ENCODE measurements around the gene UFM1.

Gene UFM1

GRCh38 chr13:38321654-38322053, 28.0 kb upstream of the UFM1 start:
- no peak for TF ChIP-seq CTCF (IDR thresholded peaks at IDR 0.05; ENCODE audit: insufficient read depth, low read depth, low read length, missing control alignments)
- no peak overlapping the region for H3K4me3 ChIP-seq (ENCODE audit: low read length)
- no peak for DNase-seq (ENCODE audit: low read depth)

- TF ChIP-seq CTCF (IDR thresholded peaks at IDR 0.05; ENCODE audit: insufficient read depth, low read depth, low read length, missing control alignments): no peak
- DNase-seq (ENCODE audit: low read depth): no peak
- H3K4me3 ChIP-seq (ENCODE audit: low read length): no peak overlapping the region
These were observed 24.2 kb upstream of the UFM1 start for GRCh38 chr13:38325426-38325825.

DNA sequence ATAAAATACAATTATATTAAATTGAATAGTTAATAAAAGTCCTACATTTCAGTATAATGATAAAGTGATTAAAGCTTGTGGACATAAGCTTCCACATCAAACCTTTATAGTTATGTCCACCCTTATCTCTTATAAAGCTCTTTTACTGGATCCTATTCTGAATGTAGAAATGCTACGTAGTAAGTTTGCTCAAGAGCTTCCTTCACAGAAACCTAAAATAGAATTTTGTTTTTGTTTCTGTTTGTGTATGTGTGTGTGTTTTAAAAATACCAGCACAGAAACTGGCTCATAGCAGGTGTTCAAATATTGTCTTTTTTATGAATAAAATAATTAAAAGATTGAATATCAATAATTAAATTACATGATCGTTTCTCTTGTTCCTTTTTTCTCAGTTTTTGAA, 21.0 kb upstream of the UFM1 start:
- no peak for DNase-seq (ENCODE audit: low read depth)
- no peak for TF ChIP-seq CTCF (IDR thresholded peaks at IDR 0.05; ENCODE audit: insufficient read depth, low read depth, low read length, missing control alignments)
- no peak overlapping the region for H3K4me3 ChIP-seq (ENCODE audit: low read length)

- no peak overlapping the region for H3K4me3 ChIP-seq (ENCODE audit: low read length)
- TF ChIP-seq CTCF (IDR thresholded peaks at IDR 0.05; ENCODE audit: insufficient read depth, low read depth, low read length, missing control alignments): no peak
- no peak for DNase-seq (ENCODE audit: low read depth)
These were observed 14.8 kb upstream of the UFM1 start for GRCh38 chr13:38334845-38335244.

GRCh38 chr13:38338089-38338488, 11.6 kb upstream of the UFM1 start:
- DNase-seq (ENCODE audit: low read depth): no peak
- no peak for TF ChIP-seq CTCF (IDR thresholded peaks at IDR 0.05; ENCODE audit: insufficient read depth, low read depth, low read length, missing control alignments)
- H3K4me3 ChIP-seq (ENCODE audit: low read length): no peak overlapping the region

- no peak for DNase-seq (ENCODE audit: low read depth)
- no peak for TF ChIP-seq CTCF (IDR thresholded peaks at IDR 0.05; ENCODE audit: insufficient read depth, low read depth, low read length, missing control alignments)
These were observed 9.0 kb upstream of the UFM1 start for GRCh38 chr13:38340624-38341023.

GRCh38 chr13:38341149-38341692, 8.4 kb upstream of the UFM1 start:
- H3K4me3 ChIP-seq (ENCODE audit: low read length): no peak overlapping the region
- TF ChIP-seq CTCF (IDR thresholded peaks at IDR 0.05; ENCODE audit: insufficient read depth, low read depth, low read length, missing control alignments): no peak
- no peak for DNase-seq (ENCODE audit: low read depth)

More at GRCh38 chr13:38340624-38341023, 9.0 kb upstream of the UFM1 start:
- no peak overlapping the region for H3K4me3 ChIP-seq (ENCODE audit: low read length)
